B cell (primary cell): ENCODE results near the gene ETS1. TPM values are rescaled to one million over a fixed set of nuclear protein-coding genes. Genes with fewer than 3 reads are reported as not detected.
A peak's percentile ranks its signal among the peaks of the same experiment; 100 is the strongest.

ENCODE experiments used
- ATAC-seq: fragments of 200-7000 bp; cut with Tn5 transposase; one replicate; pipeline ENCODE4 v1.10.0; 2021; ENCODE audit warnings: low read depth, mild to moderate bottlenecking, moderate number of reproducible peaks, moderate library complexity
- CTCF ChIA-PET: fragments of 350-600 bp; sonication (Branson Sonifier 250); formaldehyde crosslinking; loops from one replicate; lab custom pipeline; 2021; ENCODE audit warnings: antibody characterized with exemption, inconsistent platforms; lab: Charles Lee
- POLR2A ChIA-PET: fragments of 350-600 bp; sonication (Branson Sonifier 250); formaldehyde crosslinking; loops from one replicate; lab custom pipeline; 2021; ENCODE audit warnings: antibody characterized with exemption; lab: Charles Lee
- DNase-seq: peaks from one replicate; pipeline ENCODE4 v3.0.0; 2013
- H2AFZ ChIP-seq: 2 replicates; pipeline ENCODE4 v1.6.1; 2012; ENCODE audit warnings: mild to moderate bottlenecking, low read depth, low read length; ENCODE audit not compliant: insufficient read depth, poor library complexity, severe bottlenecking
- H3K27ac ChIP-seq, 2 donors: 1 replicate in 1 of 2; 2 replicates in 1 of 2; pipeline ENCODE4 v1.5.1; 2012 to 2013; ENCODE audit warnings: low read length in 2 of 2, mild to moderate bottlenecking in 2 of 2, moderate library complexity in 1 of 2
- H3K27me3 ChIP-seq, 4 experiments: fragments of 200-600 bp in 1 of 4; sonication (generic) in 1 of 4; replicated peaks in 1 of 4; 1 replicate in 2 of 4; 2 replicates in 2 of 4; pipeline versions ENCODE4 v1.6.1 to v1.7.0; 2013 to 2016; ENCODE audit warnings: low read length in 3 of 4, mild to moderate bottlenecking in 2 of 4, mixed read lengths in 1 of 4, moderate library complexity in 1 of 4; ENCODE audit not compliant: insufficient read depth in 4 of 4, control insufficient read depth in 3 of 4; ENCODE audit errors: control extremely low read depth in 1 of 4
- H3K36me3 ChIP-seq, 2 experiments: replicated peaks in 1 of 2; 1 replicate in 1 of 2; 2 replicates in 1 of 2; pipeline versions ENCODE4 v1.6.1 to v1.7.1; 2013; ENCODE audit warnings: low read length in 1 of 2; ENCODE audit not compliant: insufficient read depth in 2 of 2, control insufficient read depth in 1 of 2; ENCODE audit errors: control extremely low read depth in 1 of 2, extremely low read depth in 1 of 2
- H3K4me1 ChIP-seq, 2 donors: fragments of 200-600 bp in 1 of 2; sonication (generic) in 1 of 2; 1 replicate in 1 of 2; 2 replicates in 1 of 2; pipeline versions ENCODE4 v1.5.1 to v1.6.1; 2013 to 2017; ENCODE audit warnings: low read length in 2 of 2; ENCODE audit not compliant: control insufficient read depth in 2 of 2, insufficient read depth in 2 of 2
- H3K4me2 ChIP-seq: replicated peaks from 2 replicates; pipeline ENCODE3; 2012; ENCODE audit warnings: mild to moderate bottlenecking, low read depth, low read length; ENCODE audit not compliant: poor library complexity, severe bottlenecking
- H3K4me3 ChIP-seq, 5 experiments: fragments of 200-600 bp in 1 of 5; sonication (generic) in 1 of 5; 1 replicate in 3 of 5; 2 replicates in 2 of 5; pipeline versions ENCODE4 v1.5.1 to v1.7.0; 2011 to 2016; ENCODE audit warnings: low read length in 4 of 5, mild to moderate bottlenecking in 4 of 5, low read depth in 2 of 5, control low read depth in 1 of 5, moderate library complexity in 1 of 5; ENCODE audit not compliant: insufficient read depth in 1 of 5; ENCODE audit errors: control extremely low read depth in 1 of 5, extremely low read depth in 1 of 5
- H3K79me2 ChIP-seq: fragments of 200-600 bp; sonication (generic); one replicate; pipeline ENCODE4 v1.6.0; 2016; ENCODE audit warnings: low read length; ENCODE audit not compliant: control insufficient read depth, insufficient read depth
- H3K9ac ChIP-seq: fragments of 200-600 bp; sonication (generic); 2 replicates; pipeline ENCODE4 v1.6.1; 2017; ENCODE audit warnings: mild to moderate bottlenecking, low read length, moderate library complexity
- H3K9me3 ChIP-seq, 3 donors: one replicate each; pipeline versions ENCODE4 v1.6.1 to v1.7.1; 2013; ENCODE audit warnings: low read length in 2 of 3; ENCODE audit not compliant: control insufficient read depth in 2 of 3, insufficient read depth in 1 of 3; ENCODE audit errors: control extremely low read depth in 1 of 3
- H4K20me1 ChIP-seq: 2 replicates; pipeline ENCODE4 v1.6.0; 2012; ENCODE audit warnings: mild to moderate bottlenecking, low read length; ENCODE audit not compliant: insufficient read depth, control insufficient read depth, poor library complexity, severe bottlenecking
- H3K27ac Mint-ChIP-seq: one replicate; pipeline ENCODE4 v1.8.0; 2021; ENCODE audit warnings: mixed read lengths
- H3K27me3 Mint-ChIP-seq: one replicate; pipeline ENCODE4 v1.8.0; 2021; ENCODE audit warnings: mixed read lengths
- H3K4me1 Mint-ChIP-seq: one replicate; pipeline ENCODE4 v1.8.0; 2021; ENCODE audit warnings: mixed read lengths
- H3K4me3 Mint-ChIP-seq: one replicate; pipeline ENCODE4 v1.8.0; 2021; ENCODE audit warnings: mixed read lengths
- H3K9me3 Mint-ChIP-seq: one replicate; pipeline ENCODE4 v1.8.0; 2022; ENCODE audit warnings: mixed read lengths; ENCODE audit not compliant: insufficient read depth
- EZH2 ChIP-seq: IDR thresholded peaks from 2 replicates; pipeline ENCODE4 v1.6.1; 2012; ENCODE audit warnings: borderline replicate concordance, low read depth, mild to moderate bottlenecking, moderate library complexity, low read length; ENCODE audit not compliant: insufficient read depth, poor library complexity, severe bottlenecking
- WGBS: methylation state at CpG from one replicate; pipeline ENCODE4 v1.1.5; 2013; ENCODE audit warnings: missing lambda C conversion rate; ENCODE audit not compliant: insufficient coverage; 5-methylcytosine and 5-hydroxymethylcytosine counted together
- intact Hi-C: fragments of 100-400 bp; cut with micrococcal nuclease; formaldehyde crosslinking; loops from one replicate; pipeline ENCODE4 v1.10.0; 2022
- polyA plus RNA-seq: library from polyadenylated mRNA; depleted of rRNA; stranded (reverse); fragments of >200 nt; gene quantifications from 2 replicates; pipeline ENCODE4 v1.2.3, GENCODE V29; 2012
- total RNA-seq, 2 donors: library from RNA; stranded (reverse); fragments of 120-200 nt in 1 of 2; gene quantifications; 1 replicate in 1 of 2; 2 replicates in 1 of 2; pipeline versions ENCODE4 v1.2.3 to v1.2.4, GENCODE V29; 2013 to 2022
- TF ChIP-seq, protein P1 (sequence below): fragments of 200-600 bp; IDR thresholded peaks from one replicate; pipeline ENCODE4 v1.8.0; 2022; ENCODE audit warnings: antibody characterized with exemption, mild to moderate bottlenecking

Gene ETS1
- total and polyA plus RNA-seq, 2 donors (not counting 1 experiment from before 2014, with no cell fraction given): 115 to 271 TPM

DNA sequence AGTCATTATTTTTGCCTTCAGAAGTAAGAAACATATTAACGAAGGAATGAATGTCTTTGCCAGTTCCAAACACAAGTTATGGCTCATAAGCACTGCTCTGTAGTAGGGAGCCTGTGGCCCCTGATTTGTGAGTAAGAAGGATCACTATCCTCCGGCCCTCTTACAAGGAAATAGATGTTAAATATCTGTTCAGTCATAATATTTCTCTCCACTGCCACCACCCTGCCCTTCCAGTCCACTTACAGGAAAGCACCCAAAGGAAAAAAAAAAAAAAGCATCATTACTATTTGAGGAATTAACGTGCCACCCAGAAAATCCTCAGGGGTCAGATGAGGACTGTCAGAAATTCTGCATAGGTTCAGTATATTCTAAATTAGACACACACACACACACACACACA lies 123.4 kb downstream of the ETS1 start:
- DNase-seq (no peak), ATAC-seq (no peak)
- H3K4me3 Mint-ChIP-seq: no peak overlapping the region
- no peaks in the 10 kb centered on the region for H3K9me3 ChIP-seq
- no peaks in the 10 kb centered on the region for H3K9me3 Mint-ChIP-seq
- H3K4me3 ChIP-seq: no peak overlapping the region
- TF ChIP-seq, protein P1, sequence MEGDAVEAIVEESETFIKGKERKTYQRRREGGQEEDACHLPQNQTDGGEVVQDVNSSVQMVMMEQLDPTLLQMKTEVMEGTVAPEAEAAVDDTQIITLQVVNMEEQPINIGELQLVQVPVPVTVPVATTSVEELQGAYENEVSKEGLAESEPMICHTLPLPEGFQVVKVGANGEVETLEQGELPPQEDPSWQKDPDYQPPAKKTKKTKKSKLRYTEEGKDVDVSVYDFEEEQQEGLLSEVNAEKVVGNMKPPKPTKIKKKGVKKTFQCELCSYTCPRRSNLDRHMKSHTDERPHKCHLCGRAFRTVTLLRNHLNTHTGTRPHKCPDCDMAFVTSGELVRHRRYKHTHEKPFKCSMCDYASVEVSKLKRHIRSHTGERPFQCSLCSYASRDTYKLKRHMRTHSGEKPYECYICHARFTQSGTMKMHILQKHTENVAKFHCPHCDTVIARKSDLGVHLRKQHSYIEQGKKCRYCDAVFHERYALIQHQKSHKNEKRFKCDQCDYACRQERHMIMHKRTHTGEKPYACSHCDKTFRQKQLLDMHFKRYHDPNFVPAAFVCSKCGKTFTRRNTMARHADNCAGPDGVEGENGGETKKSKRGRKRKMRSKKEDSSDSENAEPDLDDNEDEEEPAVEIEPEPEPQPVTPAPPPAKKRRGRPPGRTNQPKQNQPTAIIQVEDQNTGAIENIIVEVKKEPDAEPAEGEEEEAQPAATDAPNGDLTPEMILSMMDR: no peak
- TF ChIP-seq EZH2: no peak
- WGBS: no CpG with 5 or more reads among the region's 3 CpGs
- H3K27ac ChIP-seq: peak overlapping the region in 1 of 2 donors; percentile 90
- H2AFZ ChIP-seq: no peak overlapping the region
- intact Hi-C loops: no loop called here
- H3K27me3 ChIP-seq: no peaks in the 10 kb centered on the region
- CTCF ChIA-PET: interaction anchor here (0.6 to 3.1 kb wide), 4 partner anchors 30 to 167 kb away, joined by 3 to 18 read pairs (median 3); no protein-coding TSS in a partner anchor
- POLR2A ChIA-PET: no interaction called here
- H4K20me1 ChIP-seq: peaks cover 18% of the 10 kb centered on the region
- no peak overlapping the region for H3K4me2 ChIP-seq
- no peak overlapping the region for H3K9ac ChIP-seq
- no peaks in the 10 kb centered on the region for H3K27me3 Mint-ChIP-seq
- H3K4me1 Mint-ChIP-seq: peaks cover 77% of the 10 kb centered on the region
- H3K36me3 ChIP-seq: peaks cover 15 to 95% of the 10 kb centered on the region in 2 experiments
- peaks cover 79% of the 10 kb centered on the region for H3K79me2 ChIP-seq
- peak overlapping the region; percentile 90 for H3K27ac Mint-ChIP-seq
- peaks cover 64 to 66% of the 10 kb centered on the region in 2 donors for H3K4me1 ChIP-seq

DNA sequence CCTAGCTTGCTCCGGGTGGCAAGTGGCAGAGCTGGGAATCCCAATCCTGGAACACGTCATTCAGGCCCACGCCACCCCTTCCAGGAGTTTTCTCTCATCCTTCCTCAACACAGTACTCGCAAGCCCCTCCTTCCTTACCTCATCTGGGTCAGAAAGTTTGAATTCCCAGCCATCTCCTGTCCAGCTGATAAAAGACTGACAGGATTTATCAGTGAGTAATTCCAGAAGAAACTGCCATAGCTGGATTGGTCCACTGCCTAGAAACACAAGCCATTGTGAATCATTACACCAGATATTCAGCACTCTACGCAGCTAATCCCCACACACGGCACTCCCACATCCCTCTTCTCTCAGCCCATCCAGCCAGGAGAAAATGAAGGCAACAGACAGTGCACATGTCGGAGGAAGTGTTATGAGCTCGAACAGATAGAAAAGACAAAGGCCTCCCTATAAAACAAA lies 124.0 kb downstream of the ETS1 start:
- Histone ChIP-seq H3K4me1 (peaks cover 58 to 60% of the 10 kb centered on the region in 2 donors), H4K20me1 (peaks cover 18% of the 10 kb centered on the region), H3K9ac (no peak overlapping the region), H3K79me2 (peaks cover 74% of the 10 kb centered on the region), H2AFZ (no peak overlapping the region), H3K27me3 (no peaks in the 10 kb centered on the region), H3K4me2 (peak overlapping the region; percentile 16), H3K36me3 (peaks cover 15 to 97% of the 10 kb centered on the region in 2 experiments), H3K27ac (peak overlapping the region; percentile 53 to 90), H3K4me3 (no peak overlapping the region), H3K9me3 (no peaks in the 10 kb centered on the region)
- ATAC-seq (no peak), DNase-seq (no peak)
- TF ChIP-seq EZH2: no peak
- TF ChIP-seq, protein P1: no peak
- intact Hi-C loops: no loop called here
- Mint-ChIP-seq H3K4me3 (no peak overlapping the region), H3K27ac (peak overlapping the region; percentile 90), H3K27me3 (no peaks in the 10 kb centered on the region), H3K9me3 (no peaks in the 10 kb centered on the region), H3K4me1 (peaks cover 71% of the 10 kb centered on the region)
- CTCF ChIA-PET: interaction anchor here (0.6 to 3.1 kb wide), 8 partner anchors 8 to 176 kb away, joined by 3 to 18 read pairs (median 4); no protein-coding TSS in a partner anchor
- 98% methylated on average over 6 of the region's 8 CpGs for WGBS
- POLR2A ChIA-PET: no interaction called here
